Cardiac muscle cell (in vitro differentiated cells and primary cell): Measurements from ENCODE around the gene ALKAL2. TPM values are rescaled to one million over a fixed set of nuclear protein-coding genes. Genes with fewer than 3 reads are reported as not detected.
A peak's percentile ranks its signal among the peaks of the same experiment; 100 is the strongest.

Experiments used
- DNase-seq, 2 donors: peaks; one replicate each; pipeline versions ENCODE4 v3.0.0 to v3.0.0-alpha.2; 2010 to 2017; ENCODE audit warnings: low read depth in 1 of 2, low spot score in 1 of 2
- H3K27ac ChIP-seq: fragments of 200-600 bp; sonication (generic); 2 replicates; pipeline ENCODE4 v1.5.1; 2016
- H3K27me3 ChIP-seq: fragments of 200-600 bp; sonication (generic); 2 replicates; pipeline ENCODE4 v1.6.0; 2016; ENCODE audit warnings: control low read depth
- H3K36me3 ChIP-seq: fragments of 200-600 bp; sonication (generic); 2 replicates; pipeline ENCODE4 v1.5.1; 2016; ENCODE audit warnings: control low read depth
- H3K4me1 ChIP-seq: fragments of 200-600 bp; sonication (generic); 2 replicates; pipeline ENCODE4 v1.8.1; 2017; ENCODE audit warnings: low read depth, mild to moderate bottlenecking, mixed run types
- H3K4me3 ChIP-seq: fragments of 200-600 bp; sonication (generic); 2 replicates; pipeline ENCODE4 v1.5.1; 2016; ENCODE audit warnings: mild to moderate bottlenecking
- H3K9me3 ChIP-seq: fragments of 200-600 bp; sonication (generic); 2 replicates; pipeline ENCODE4 v1.5.1; 2017; ENCODE audit warnings: low read depth, mild to moderate bottlenecking, control low read depth
- CTCF ChIP-seq: IDR thresholded peaks from 2 replicates; pipeline ENCODE4 v1.5.1; 2012; ENCODE audit warnings: low read depth, mild to moderate bottlenecking, low read length
- polyA plus RNA-seq: library from polyadenylated mRNA; unstranded; fragments of >200 nt; fragmentation: Nextera tagmentation; extraction: Ambion mirVana; gene quantifications from 2 replicates; pipeline ENCODE4 v1.2.1, GENCODE V29; 2016
- total RNA-seq: library from RNA; depleted of rRNA; stranded (reverse); fragments of >200 nt; gene quantifications from 2 replicates; pipeline ENCODE4 v1.2.3, GENCODE V29; 2016

The ALKAL2 gene
- total and polyA plus RNA-seq, 2 experiments from 2014 or later: 0.95 to 1.6 TPM

GRCh38 chr2:284896-285492, 2.9 kb downstream of the ALKAL2 start:
- peak in 1 of 2 donors; percentile 53 for DNase-seq
- Histone ChIP-seq H3K4me1 (peaks cover 7% of the 10 kb centered on the region), H3K27me3 (peaks cover 59% of the 10 kb centered on the region), H3K9me3 (no peaks in the 10 kb centered on the region), H3K27ac (no peak overlapping the region), H3K4me3 (no peak overlapping the region), H3K36me3 (no peaks in the 10 kb centered on the region)
- TF ChIP-seq CTCF: no peak

GRCh38 chr2:283996-284794, 3.7 kb downstream of the ALKAL2 start:
- Histone ChIP-seq H3K4me1 (peaks cover 4% of the 10 kb centered on the region), H3K27me3 (peaks cover 51% of the 10 kb centered on the region), H3K4me3 (no peak overlapping the region), H3K27ac (no peak overlapping the region), H3K9me3 (no peaks in the 10 kb centered on the region), H3K36me3 (peaks cover 8% of the 10 kb centered on the region)
- no peak for DNase-seq
- TF ChIP-seq CTCF: no peak

GRCh38 chr2:282371-283263, 5.3 kb downstream of the ALKAL2 start:
- no peak overlapping the region for H3K27ac ChIP-seq
- no peak for TF ChIP-seq CTCF
- no peak overlapping the region for H3K4me3 ChIP-seq
- peaks cover 17% of the 10 kb centered on the region for H3K36me3 ChIP-seq
- H3K9me3 ChIP-seq: no peaks in the 10 kb centered on the region
- peaks cover 4% of the 10 kb centered on the region for H3K4me1 ChIP-seq
- H3K27me3 ChIP-seq: peaks cover 35% of the 10 kb centered on the region
- no peak for DNase-seq

DNA sequence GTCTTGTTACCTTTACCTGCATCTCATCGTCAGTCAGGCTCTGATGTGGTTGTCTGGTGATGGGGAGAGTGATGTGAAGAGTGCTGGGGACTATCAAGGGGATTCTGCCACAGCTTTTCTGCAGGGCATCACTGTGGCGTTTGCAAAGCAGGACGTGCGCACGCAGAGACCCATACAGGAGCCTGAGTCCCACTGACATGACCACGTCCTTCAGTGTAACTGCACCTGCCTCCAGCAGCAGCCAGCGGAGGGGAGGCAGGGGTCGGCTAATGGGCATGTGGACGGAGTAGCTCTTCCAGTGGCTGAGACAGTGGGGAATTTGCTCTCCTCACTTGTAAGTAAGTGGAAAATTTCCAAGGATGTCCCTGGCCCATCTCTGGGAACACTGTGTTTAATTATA, 6.5 kb downstream of the ALKAL2 start:
- H3K27ac ChIP-seq: no peak overlapping the region
- no peaks in the 10 kb centered on the region for H3K4me1 ChIP-seq
- no peaks in the 10 kb centered on the region for H3K9me3 ChIP-seq
- no peak for DNase-seq
- peaks cover 28% of the 10 kb centered on the region for H3K36me3 ChIP-seq
- no peak overlapping the region for H3K4me3 ChIP-seq
- no peak for TF ChIP-seq CTCF
- peaks cover 23% of the 10 kb centered on the region for H3K27me3 ChIP-seq

DNA sequence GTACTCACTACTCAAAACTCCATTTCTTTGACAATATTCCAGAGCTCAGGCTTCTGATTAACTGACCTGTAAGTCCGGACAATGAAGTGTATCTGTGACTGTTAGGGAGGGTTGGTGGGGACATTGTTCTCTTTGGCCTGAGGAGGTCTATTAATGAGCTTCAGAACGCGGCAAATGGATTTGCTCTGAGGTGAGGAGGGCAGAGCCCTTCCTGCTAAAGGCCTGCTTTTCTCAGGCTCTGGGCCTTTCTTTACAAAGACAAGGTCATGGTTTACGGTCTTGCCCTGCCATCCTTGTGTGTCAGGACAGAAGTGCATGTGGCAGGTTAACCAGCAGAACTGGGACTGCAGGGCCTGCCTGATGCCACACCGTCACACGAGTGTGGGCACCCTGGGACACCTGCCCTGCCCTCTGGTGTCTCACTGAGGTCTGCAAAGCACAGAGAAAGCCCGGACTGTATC, 7.2 kb downstream of the ALKAL2 start:
- Histone ChIP-seq H3K36me3 (peaks cover 28% of the 10 kb centered on the region), H3K4me1 (no peaks in the 10 kb centered on the region), H3K27me3 (peaks cover 16% of the 10 kb centered on the region), H3K27ac (no peak overlapping the region), H3K9me3 (no peaks in the 10 kb centered on the region), H3K4me3 (no peak overlapping the region)
- DNase-seq: no peak
- TF ChIP-seq CTCF: no peak
